ENCODE data around the gene MKNK2.
A peak's percentile ranks its signal among the peaks of the same experiment; 100 is the strongest.
"Not testable (repeated sequence)": the region's sequence is repeated elsewhere in the genome, so short reads cannot be mapped to it uniquely, and the experiment has no call there.

MKNK2 gene

DNA sequence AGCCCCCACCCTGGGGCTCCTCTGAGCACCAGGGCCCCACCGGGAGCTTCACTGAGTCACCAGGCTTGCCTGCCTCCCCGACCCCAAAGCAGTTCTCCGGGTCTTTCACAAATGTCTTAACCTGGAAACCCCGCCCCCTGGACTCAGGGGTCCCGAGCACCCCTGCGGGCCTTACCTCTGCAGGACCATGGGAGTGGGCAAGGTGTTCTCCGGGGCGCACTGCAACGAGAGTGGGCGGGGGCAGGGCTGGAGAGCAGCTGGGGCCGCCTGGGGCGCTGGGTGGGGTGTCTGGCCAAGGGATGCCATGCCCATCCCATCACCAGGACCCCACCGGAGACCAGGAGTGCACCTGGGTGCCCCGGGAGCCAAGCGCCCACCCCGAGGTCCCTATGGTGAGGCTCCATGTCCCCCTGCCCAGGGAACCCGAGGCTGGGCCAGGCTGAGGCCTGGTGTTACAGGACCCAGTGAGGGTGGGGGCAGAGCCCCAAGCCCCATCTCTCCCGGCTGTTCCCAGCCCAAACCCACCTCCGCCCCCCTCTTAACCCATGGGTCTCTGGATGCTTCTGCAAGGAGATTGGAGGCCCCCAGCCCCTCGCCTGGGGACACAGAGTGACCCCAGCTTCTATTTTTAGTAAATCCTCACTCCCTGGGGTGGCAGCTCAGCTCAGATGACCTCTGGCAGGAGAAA is 10.9 kb downstream of the MKNK2 start:
- peaks cover 57% of the 10 kb centered on the region for H3K4me1 Mint-ChIP-seq (ENCODE audit: low read depth)
- peak overlapping the region; percentile 96 for H3K27ac Mint-ChIP-seq
- H3K36me3 Mint-ChIP-seq (ENCODE audit: low read depth), result peaks cover 79% of the 10 kb centered on the region
- peaks cover 6% of the 10 kb centered on the region for H3K9me3 Mint-ChIP-seq
- intact Hi-C loops (cut with micrococcal nuclease), result no loop called here
- H3K4me3 Mint-ChIP-seq, result no peak overlapping the region
- H3K27me3 Mint-ChIP-seq, result no peaks in the 10 kb centered on the region

GRCh38 chr19:2039089-2039958 is 11.7 kb downstream of the MKNK2 start:
- intact Hi-C loops (cut with micrococcal nuclease), result no loop called here
- Mint-ChIP-seq H3K9me3 (peaks cover 9% of the 10 kb centered on the region), H3K4me3 (no peak overlapping the region), H3K27ac (peak overlapping the region; percentile 40), H3K4me1 (ENCODE audit: low read depth) (peaks cover 58% of the 10 kb centered on the region), H3K27me3 (no peaks in the 10 kb centered on the region), H3K36me3 (ENCODE audit: low read depth) (peaks cover 71% of the 10 kb centered on the region)

- Mint-ChIP-seq H3K4me1 (ENCODE audit: low read depth) (peaks cover 57% of the 10 kb centered on the region), H3K27me3 (no peaks in the 10 kb centered on the region), H3K4me3 (no peak overlapping the region), H3K36me3 (ENCODE audit: low read depth) (peaks cover 62% of the 10 kb centered on the region), H3K9me3 (peaks cover 9% of the 10 kb centered on the region), H3K27ac (peak overlapping the region; percentile 55)
- intact Hi-C loops (cut with micrococcal nuclease), result no loop called here
Measured at GRCh38 chr19:2038284-2039088, 12.6 kb downstream of the MKNK2 start.

DNA sequence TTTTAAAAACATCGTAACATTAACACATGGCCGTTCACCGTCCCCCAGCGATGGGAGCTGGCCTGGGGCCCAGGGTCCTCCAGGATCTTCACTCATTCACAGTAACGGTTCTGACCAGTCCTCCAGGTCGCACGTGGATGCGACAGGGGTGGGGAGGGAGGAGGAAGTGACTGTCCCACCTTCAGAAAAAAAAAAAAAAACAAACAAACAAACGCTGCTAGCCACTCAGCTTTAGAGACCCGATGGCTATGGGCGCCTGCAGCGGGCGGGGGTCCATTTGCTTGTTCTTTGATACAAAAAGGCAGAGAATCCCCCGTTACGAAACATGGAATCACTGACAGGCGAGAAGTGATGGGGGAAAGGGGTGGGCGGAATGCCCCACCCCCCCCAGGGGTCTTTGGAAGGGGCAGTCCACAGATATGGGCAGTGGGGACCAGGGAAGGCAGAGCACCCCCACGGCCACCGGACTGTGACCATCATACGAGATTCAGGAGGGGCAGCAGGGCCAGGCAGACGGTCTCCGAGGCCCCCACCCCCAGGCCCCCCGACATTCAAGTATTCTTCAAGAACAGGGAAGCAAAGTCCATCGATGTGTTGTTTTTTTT is 13.3 kb downstream of the MKNK2 start:
- Mint-ChIP-seq H3K4me1 (ENCODE audit: low read depth) (peaks cover 57% of the 10 kb centered on the region), H3K4me3 (no peak overlapping the region), H3K27ac (peak overlapping the region; percentile 55), H3K36me3 (ENCODE audit: low read depth) (peaks cover 55% of the 10 kb centered on the region), H3K9me3 (peaks cover 9% of the 10 kb centered on the region), H3K27me3 (no peaks in the 10 kb centered on the region)
- intact Hi-C loops (cut with micrococcal nuclease), result no loop called here

DNA sequence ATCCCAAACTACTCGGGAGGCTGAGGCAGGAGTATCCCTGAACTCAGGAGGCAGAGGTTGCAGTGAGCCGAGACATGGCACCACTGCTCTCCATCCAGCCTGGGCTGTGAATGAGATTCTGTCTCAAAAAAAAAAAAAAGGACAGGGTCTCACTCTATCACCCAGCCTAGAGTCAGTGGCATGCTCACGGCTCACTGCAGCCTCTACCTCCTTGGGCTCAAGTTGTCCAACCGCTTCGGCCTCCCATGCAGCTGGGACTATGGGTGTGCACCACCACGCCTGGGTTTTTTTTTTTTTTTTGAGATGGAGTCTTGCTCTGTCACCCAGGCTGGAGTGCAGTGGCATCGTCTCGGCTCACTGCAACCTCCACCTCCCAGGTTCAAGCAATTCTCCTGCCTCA is 14.6 kb downstream of the MKNK2 start:
- H3K27me3 Mint-ChIP-seq, result no peaks in the 10 kb centered on the region
- peaks cover 60% of the 10 kb centered on the region for H3K4me1 Mint-ChIP-seq (ENCODE audit: low read depth)
- H3K4me3 Mint-ChIP-seq, result no peak overlapping the region
- H3K27ac Mint-ChIP-seq, result no peak overlapping the region
- peaks cover 9% of the 10 kb centered on the region for H3K9me3 Mint-ChIP-seq
- intact Hi-C loops (cut with micrococcal nuclease), result no loop called here
- peaks cover 44% of the 10 kb centered on the region for H3K36me3 Mint-ChIP-seq (ENCODE audit: low read depth)

DNA sequence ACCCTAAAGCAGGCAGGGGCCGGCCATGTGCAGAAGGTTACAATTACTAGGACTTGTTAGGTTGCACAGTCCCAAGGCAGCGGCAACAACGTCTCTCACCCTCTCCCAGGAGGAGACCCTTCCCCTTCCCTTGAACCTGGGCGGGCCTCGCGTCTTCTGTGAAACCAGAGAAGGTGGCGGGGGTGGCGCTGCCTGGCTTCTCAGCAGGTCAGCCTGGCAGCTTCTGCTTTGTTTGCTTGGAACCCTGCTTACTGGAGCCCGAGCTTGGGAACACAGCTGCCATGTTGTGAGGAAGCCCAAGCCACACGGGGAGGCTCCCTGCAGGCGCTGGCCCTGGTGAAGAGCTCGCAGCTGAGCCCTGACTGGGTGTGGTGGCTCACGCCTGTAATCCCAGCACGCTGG is 15.5 kb downstream of the MKNK2 start:
- H3K27me3 Mint-ChIP-seq, result no peaks in the 10 kb centered on the region
- peaks cover 59% of the 10 kb centered on the region for H3K4me1 Mint-ChIP-seq (ENCODE audit: low read depth)
- H3K4me3 Mint-ChIP-seq, result peak overlapping the region; percentile 54
- H3K9me3 Mint-ChIP-seq, result peaks cover 9% of the 10 kb centered on the region
- H3K36me3 Mint-ChIP-seq (ENCODE audit: low read depth), result peaks cover 35% of the 10 kb centered on the region
- peak overlapping the region; percentile 83 for H3K27ac Mint-ChIP-seq
- intact Hi-C loops (cut with micrococcal nuclease), result no loop called here

DNA sequence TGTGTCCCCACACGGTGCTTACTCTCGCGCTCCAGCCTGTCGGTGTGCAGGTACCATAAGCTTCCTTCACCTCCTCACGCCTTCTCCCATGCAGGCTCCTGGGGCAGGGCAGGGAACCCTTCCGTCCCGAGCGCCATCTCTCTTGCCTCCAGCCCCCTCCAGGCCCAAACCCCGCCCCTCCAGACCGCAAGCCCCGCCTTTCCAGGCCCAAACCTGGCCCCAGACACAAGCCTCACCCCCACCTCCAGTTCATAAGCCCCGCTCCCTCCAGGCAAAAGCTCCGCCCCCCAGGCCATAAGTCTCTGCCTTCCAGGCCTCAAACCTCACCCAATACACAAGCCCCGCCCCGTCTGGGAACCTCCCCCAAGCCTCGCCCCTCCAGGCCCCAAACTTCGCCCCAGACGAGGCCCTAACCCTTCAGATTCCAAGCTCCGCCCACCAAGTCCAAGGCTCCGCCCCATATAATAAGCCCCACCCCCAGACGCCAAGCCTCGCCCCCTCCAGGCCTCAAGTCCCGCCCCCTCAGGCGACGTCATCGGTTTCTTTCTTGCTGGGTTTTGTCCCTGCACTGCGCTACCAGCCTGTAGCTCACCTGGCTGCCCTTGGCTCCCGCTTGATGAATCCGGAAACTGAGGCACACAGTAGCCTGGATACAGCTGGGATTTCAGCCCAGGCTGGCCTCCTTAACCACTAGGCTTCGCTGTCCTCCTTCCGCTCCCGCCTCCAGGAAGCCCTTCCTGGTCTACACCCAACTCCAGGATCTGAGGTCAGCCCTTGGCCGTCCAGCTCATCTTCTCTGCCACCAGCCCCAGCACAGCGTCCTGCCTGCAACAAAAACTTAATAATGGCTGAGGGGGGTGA is 16.1 kb downstream of the MKNK2 start:
- peaks cover 62% of the 10 kb centered on the region for H3K4me1 Mint-ChIP-seq (ENCODE audit: low read depth)
- H3K27ac Mint-ChIP-seq, result peak overlapping the region; percentile 83
- peak overlapping the region; percentile 64 for H3K4me3 Mint-ChIP-seq
- H3K36me3 Mint-ChIP-seq (ENCODE audit: low read depth), result peaks cover 29% of the 10 kb centered on the region
- peaks cover 9% of the 10 kb centered on the region for H3K9me3 Mint-ChIP-seq
- intact Hi-C loops (cut with micrococcal nuclease), result no loop called here
- no peaks in the 10 kb centered on the region for H3K27me3 Mint-ChIP-seq

- H3K9me3 Mint-ChIP-seq; intact Hi-C loops (cut with micrococcal nuclease); H3K27me3 Mint-ChIP-seq: not testable (repeated sequence)
- H3K4me1 Mint-ChIP-seq (ENCODE audit: low read depth), result peaks cover 58% of the 10 kb centered on the region
- H3K36me3 Mint-ChIP-seq (ENCODE audit: low read depth), result peaks cover 22% of the 10 kb centered on the region
- H3K27ac Mint-ChIP-seq, result peak overlapping the region; percentile 83
- peak overlapping the region; percentile 64 for H3K4me3 Mint-ChIP-seq
Measured at GRCh38 chr19:2034253-2034652, 16.8 kb downstream of the MKNK2 start.

- Mint-ChIP-seq H3K9me3 (peaks cover 9% of the 10 kb centered on the region), H3K4me1 (ENCODE audit: low read depth) (peaks cover 57% of the 10 kb centered on the region), H3K27me3 (no peaks in the 10 kb centered on the region), H3K27ac (peak overlapping the region; percentile 83), H3K36me3 (ENCODE audit: low read depth) (peaks cover 17% of the 10 kb centered on the region), H3K4me3 (no peak overlapping the region)
- intact Hi-C loops (cut with micrococcal nuclease), result no loop called here
Measured at GRCh38 chr19:2033825-2034159, 17.3 kb downstream of the MKNK2 start.

DNA sequence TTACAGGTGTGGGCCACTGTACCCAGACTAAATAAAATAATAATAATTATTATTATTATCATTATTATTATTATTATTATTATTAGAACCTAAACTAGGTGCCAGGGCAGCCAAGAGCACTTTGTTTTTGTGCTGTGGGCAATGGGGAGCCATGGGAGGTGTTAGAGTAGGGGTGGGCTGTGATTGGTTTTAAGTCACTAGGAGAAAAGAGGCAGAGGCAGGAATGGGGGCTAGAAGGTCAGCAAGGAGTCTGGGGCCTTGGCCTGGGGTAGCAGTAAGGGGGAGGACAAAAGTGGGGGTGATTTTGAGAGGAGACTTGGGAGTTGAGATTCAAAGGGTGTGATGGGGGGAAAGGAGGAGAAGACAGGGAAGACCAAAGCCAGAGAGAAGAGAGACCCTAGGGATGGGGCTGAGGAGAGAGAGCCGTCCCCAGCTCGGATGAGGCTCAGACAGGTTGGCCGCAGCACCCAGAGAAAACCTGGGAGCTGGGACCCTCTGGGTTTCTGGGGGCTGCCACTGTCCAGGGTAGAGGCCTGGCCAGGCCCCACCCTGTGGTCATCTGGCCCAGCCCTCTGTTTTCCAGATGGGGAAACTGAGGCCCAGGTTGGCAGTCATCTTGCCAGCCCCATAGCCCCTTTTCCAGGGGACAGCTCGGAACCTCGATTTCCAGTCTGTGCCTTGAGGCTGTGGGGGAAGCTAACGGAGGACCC is 17.8 kb downstream of the MKNK2 start:
- peaks cover 9% of the 10 kb centered on the region for H3K9me3 Mint-ChIP-seq
- no peaks in the 10 kb centered on the region for H3K27me3 Mint-ChIP-seq
- peak overlapping the region; percentile 88 for H3K27ac Mint-ChIP-seq
- no peak overlapping the region for H3K4me3 Mint-ChIP-seq
- intact Hi-C loops (cut with micrococcal nuclease), result no loop called here
- H3K4me1 Mint-ChIP-seq (ENCODE audit: low read depth), result peaks cover 62% of the 10 kb centered on the region
- peaks cover 12% of the 10 kb centered on the region for H3K36me3 Mint-ChIP-seq (ENCODE audit: low read depth)

DNA sequence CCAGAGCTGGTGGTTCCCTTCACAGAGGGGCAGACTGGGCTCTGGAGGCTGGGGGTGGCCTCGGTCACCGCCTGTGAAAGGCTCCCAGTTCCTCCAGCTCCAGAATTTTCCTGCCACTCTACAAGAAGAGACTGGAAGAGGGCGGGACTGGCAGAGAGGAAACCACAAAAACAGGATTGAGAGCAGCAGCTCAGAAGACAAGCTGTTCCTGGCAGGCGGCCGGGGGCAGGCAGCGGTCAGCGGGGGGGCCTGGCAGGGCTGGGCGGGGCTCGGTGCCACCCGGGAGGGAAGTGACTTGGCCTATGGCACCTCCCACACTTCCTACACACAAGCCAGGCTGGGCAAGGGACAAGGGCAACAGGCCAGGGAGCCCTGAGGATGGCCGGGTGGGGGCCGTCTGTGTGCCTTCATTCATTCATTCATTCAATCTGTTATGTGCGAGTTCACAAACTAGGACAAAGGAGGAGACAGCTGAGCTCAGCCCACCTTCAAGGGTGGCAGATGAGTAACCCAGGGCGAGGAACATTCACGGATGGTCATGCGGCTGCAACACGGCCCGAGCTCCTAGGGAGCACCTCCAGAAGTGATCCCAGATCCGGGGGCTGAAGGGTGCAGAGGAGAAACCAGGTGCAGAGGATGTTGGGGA is 18.6 kb downstream of the MKNK2 start:
- Mint-ChIP-seq H3K27ac (peak overlapping the region; percentile 88), H3K27me3 (no peaks in the 10 kb centered on the region), H3K36me3 (ENCODE audit: low read depth) (peaks cover 4% of the 10 kb centered on the region), H3K4me3 (peak overlapping the region; percentile 66), H3K9me3 (peaks cover 9% of the 10 kb centered on the region), H3K4me1 (ENCODE audit: low read depth) (peaks cover 61% of the 10 kb centered on the region)
- intact Hi-C loops (cut with micrococcal nuclease), result no loop called here

- H3K4me3 Mint-ChIP-seq, result no peak overlapping the region
- peaks cover 49% of the 10 kb centered on the region for H3K4me1 Mint-ChIP-seq (ENCODE audit: low read depth)
- H3K27ac Mint-ChIP-seq, result no peak overlapping the region
- peaks cover 7% of the 10 kb centered on the region for H3K36me3 Mint-ChIP-seq (ENCODE audit: low read depth)
- intact Hi-C loops (cut with micrococcal nuclease), result no loop called here
- H3K9me3 Mint-ChIP-seq, result no peaks in the 10 kb centered on the region
- H3K27me3 Mint-ChIP-seq, result no peaks in the 10 kb centered on the region
Measured at GRCh38 chr19:2027361-2027760, 23.7 kb downstream of the MKNK2 start.
